Neutrophil (primary cell): Measurements from ENCODE around the gene CDON.

Experiments
- H3K27ac ChIP-seq: fragments of 200-600 bp; sonication (generic); 2 replicates; pipeline ENCODE4 v1.5.1; 2016; ENCODE audit warnings: mild to moderate bottlenecking, moderate library complexity
- H3K27me3 ChIP-seq: fragments of 200-600 bp; sonication (generic); 2 replicates; pipeline ENCODE4 v1.6.0; 2016; ENCODE audit warnings: mild to moderate bottlenecking
- H3K36me3 ChIP-seq: fragments of 200-600 bp; sonication (generic); 2 replicates; pipeline ENCODE4 v1.5.1; 2017
- H3K4me1 ChIP-seq, 2 experiments: fragments of 200-600 bp in 1 of 2; sonication (generic) in 1 of 2; 1 replicate in 1 of 2; 2 replicates in 1 of 2; pipeline versions ENCODE4 v1.5.1 to v1.6.1; 2013 to 2016; ENCODE audit warnings: low read depth in 1 of 2, low read length in 1 of 2, mild to moderate bottlenecking in 1 of 2, moderate library complexity in 1 of 2; ENCODE audit not compliant: control insufficient read depth in 1 of 2, insufficient read depth in 1 of 2
- H3K4me3 ChIP-seq, 2 experiments: fragments of 200-600 bp in 1 of 2; sonication (generic) in 1 of 2; 1 replicate in 1 of 2; 2 replicates in 1 of 2; pipeline ENCODE4 v1.5.1; 2013 to 2016; ENCODE audit warnings: low read depth in 1 of 2, low read length in 1 of 2, mild to moderate bottlenecking in 1 of 2, moderate library complexity in 1 of 2
- H3K9me3 ChIP-seq: fragments of 200-600 bp; sonication (generic); 2 replicates; pipeline ENCODE4 v1.5.1; 2016
- CTCF ChIP-seq: fragments of 200-600 bp; sonication (generic); IDR thresholded peaks from 2 replicates; pipeline ENCODE4 v1.5.1; 2016; ENCODE audit warnings: antibody characterized with exemption

The CDON gene

GRCh38 chr11:125950178-125950490 lies 112.5 kb downstream of the CDON start:
- no peak for TF ChIP-seq CTCF
- Histone ChIP-seq H3K36me3 (no peaks in the 10 kb centered on the region), H3K27me3 (peaks cover 4% of the 10 kb centered on the region), H3K27ac (no peak overlapping the region), H3K4me3 (no peak overlapping the region), H3K9me3 (no peaks in the 10 kb centered on the region), H3K4me1 (no peaks in the 10 kb centered on the region)

- no peaks in the 10 kb centered on the region for H3K9me3 ChIP-seq
- no peak for TF ChIP-seq CTCF
Measured at GRCh38 chr11:125949271-125950177, 113.1 kb downstream of the CDON start.

GRCh38 chr11:125948278-125949051 lies 114.2 kb downstream of the CDON start:
- no peaks in the 10 kb centered on the region for H3K36me3 ChIP-seq
- no peak for TF ChIP-seq CTCF
- no peaks in the 10 kb centered on the region for H3K9me3 ChIP-seq
- peaks cover 4% of the 10 kb centered on the region for H3K27me3 ChIP-seq
- H3K4me1 ChIP-seq, result no peaks in the 10 kb centered on the region
- H3K4me3 ChIP-seq, result no peak overlapping the region
- H3K27ac ChIP-seq, result no peak overlapping the region

More at GRCh38 chr11:125949271-125950177, 113.1 kb downstream of the CDON start:
- Histone ChIP-seq H3K4me3 (no peak overlapping the region), H3K36me3 (no peaks in the 10 kb centered on the region), H3K27me3 (peaks cover 4% of the 10 kb centered on the region), H3K27ac (no peak overlapping the region), H3K4me1 (no peaks in the 10 kb centered on the region)

GRCh38 chr11:125947419-125948277 lies 115.0 kb downstream of the CDON start:
- H3K27ac ChIP-seq, result no peak overlapping the region

More at GRCh38 chr11:125947419-125948277, 115.0 kb downstream of the CDON start:
- TF ChIP-seq CTCF, result no peak
- Histone ChIP-seq H3K4me1 (no peaks in the 10 kb centered on the region), H3K4me3 (no peak overlapping the region), H3K36me3 (no peaks in the 10 kb centered on the region), H3K9me3 (no peaks in the 10 kb centered on the region), H3K27me3 (peaks cover 4% of the 10 kb centered on the region)
